AG10803 (cell line): ENCODE results near the gene ZFHX2.

ENCODE experiments used
- DNase-seq: peaks from one replicate; pipeline ENCODE4 v3.0.0; 2010; ENCODE audit warnings: low read depth
- H3K4me3 ChIP-seq: 2 replicates; pipeline ENCODE4 v1.5.1; 2011; ENCODE audit warnings: mild to moderate bottlenecking, low read length, control low read depth
- CTCF ChIP-seq: conservative IDR thresholded peaks from 2 replicates; pipeline ENCODE4 v1.5.1; 2011; ENCODE audit warnings: mild to moderate bottlenecking, low read length, control low read depth, inconsistent platforms

ZFHX2 gene

GRCh38 chr14:23558346-23559009 lies 6.9 kb upstream of the ZFHX2 start:
- TF ChIP-seq CTCF, result no peak
- no peak overlapping the region for H3K4me3 ChIP-seq
- DNase-seq, result no peak

- TF ChIP-seq CTCF, result no peak
- H3K4me3 ChIP-seq, result no peak overlapping the region
- DNase-seq, result no peak
These were observed 6.4 kb upstream of the ZFHX2 start for GRCh38 chr14:23557946-23558345.

GRCh38 chr14:23557521-23557920 lies 6.0 kb upstream of the ZFHX2 start:
- TF ChIP-seq CTCF, result no peak

GRCh38 chr14:23556700-23557440 lies 5.3 kb upstream of the ZFHX2 start:
- H3K4me3 ChIP-seq, result peak overlapping the region; percentile 95
- no peak for DNase-seq
- TF ChIP-seq CTCF, result no peak

More at GRCh38 chr14:23557521-23557920, 6.0 kb upstream of the ZFHX2 start:
- no peak for DNase-seq
- no peak overlapping the region for H3K4me3 ChIP-seq

- H3K4me3 ChIP-seq, result peak within 1 kb of the TSS; percentile 95
- DNase-seq, result peak; percentile 84
- TF ChIP-seq CTCF, result no peak
These were observed 4.5 kb upstream of the ZFHX2 start, which contains the start of gene THTPA for GRCh38 chr14:23555882-23556699. Gene THTPA, plus strand, starts transcription at chr14:23556271. Its CDS starts 487 bp downstream, at chr14:23556758.

GRCh38 chr14:23555533-23555881 lies 3.9 kb upstream of the ZFHX2 start:
- no peak for DNase-seq
- peak overlapping the region; percentile 95 for H3K4me3 ChIP-seq
- TF ChIP-seq CTCF, result no peak
